NCI-H2107 (cell line): ENCODE data around the gene CEND1.
A peak's percentile ranks its signal among the peaks of the same experiment; 100 is the strongest.

ENCODE experiments used
- DNase-seq: peaks from one replicate; lab custom pipeline; 2025; lab: John Stamatoyannopoulos, UW

The CEND1 gene

GRCh38 chr11:827146-827896 is 37.4 kb upstream of the CEND1 start:
- DNase-seq: no peak

- DNase-seq: no peak
Measured at GRCh38 chr11:826836-827145, 36.9 kb upstream of the CEND1 start.

- DNase-seq: no peak
Measured at GRCh38 chr11:826227-826621, 36.3 kb upstream of the CEND1 start.

GRCh38 chr11:825366-826226 is 35.7 kb upstream of the CEND1 start:
- DNase-seq: no peak

- no peak for DNase-seq
Measured at GRCh38 chr11:824942-825341, 35.1 kb upstream of the CEND1 start.

- no peak for DNase-seq
Measured at GRCh38 chr11:824292-824880, 34.5 kb upstream of the CEND1 start.

- DNase-seq: no peak
Measured at GRCh38 chr11:823441-824291, 33.8 kb upstream of the CEND1 start.

GRCh38 chr11:821512-822371 is 31.9 kb upstream of the CEND1 start:
- DNase-seq: no peak

GRCh38 chr11:820655-821511 is 31.0 kb upstream of the CEND1 start:
- no peak for DNase-seq

- DNase-seq: peak; percentile 68
Measured at GRCh38 chr11:819943-820649, 30.2 kb upstream of the CEND1 start.

- peak; percentile 75 for DNase-seq
Measured at GRCh38 chr11:819129-819931, 29.4 kb upstream of the CEND1 start.

GRCh38 chr11:818396-819128 is 28.7 kb upstream of the CEND1 start, which contains the start of gene PNPLA2:
Gene PNPLA2 (plus strand): TSS chr11:818914. CDS start chr11:819719, 805 bp downstream.
- DNase-seq: no peak

GRCh38 chr11:816433-816779 is 26.5 kb upstream of the CEND1 start:
- DNase-seq: no peak

- DNase-seq: no peak
Measured at GRCh38 chr11:815675-816432, 26.0 kb upstream of the CEND1 start.

- DNase-seq: no peak
Measured at GRCh38 chr11:813456-814096, 23.7 kb upstream of the CEND1 start.

GRCh38 chr11:813072-813455 is 23.2 kb upstream of the CEND1 start:
- no peak for DNase-seq

- DNase-seq: no peak
Measured at GRCh38 chr11:812390-812789, 22.5 kb upstream of the CEND1 start.
